Endothelial cell of umbilical vein (primary cell): ENCODE results near the gene MPPE1. TPM values are rescaled to one million over a fixed set of nuclear protein-coding genes. Genes with fewer than 3 reads are reported as not detected.

Experiments used
- BruUV-seq: library from RNA; stranded (reverse); fragments of 400-500 nt; replicated peaks from 2 replicates; lab custom pipeline; 2021; lab: Mats Ljungman, UMichigan
- CTCF ChIA-PET: fragments of 300-600, 350-600 bp; sonication (Branson Sonifier 250); formaldehyde crosslinking; loops from one replicate; lab custom pipeline; 2021; ENCODE audit warnings: antibody characterized with exemption, inconsistent platforms; lab: Charles Lee
- POLR2A ChIA-PET: fragments of 300-600, 350-600 bp; sonication (Branson Sonifier 250); formaldehyde crosslinking; loops from one replicate; lab custom pipeline; 2021; ENCODE audit warnings: antibody characterized with exemption, inconsistent platforms; lab: Charles Lee
- DNase-seq: peaks from one replicate; pipeline ENCODE4 v3.0.0-alpha.2; 2011; ENCODE audit warnings: low read depth, low spot score
- FAIRE-seq: peaks from 2 replicates; lab custom pipeline; 2011; peaks lifted over from hg19 to GRCh38; lab: Jason Lieb, UNC
- H2AFZ ChIP-seq: 2 replicates; pipeline ENCODE4 v1.6.0; 2012; ENCODE audit warnings: low read depth, low read length, control low read depth, inconsistent platforms
- H3K27ac ChIP-seq: 2 replicates; pipeline ENCODE4 v1.5.1; 2011; ENCODE audit warnings: low read depth, mild to moderate bottlenecking, control low read depth, low read length, moderate library complexity; ENCODE audit not compliant: insufficient read depth
- H3K27me3 ChIP-seq, 2 experiments: 2 replicates each; pipeline versions ENCODE4 v1.6.0 to v1.6.1; 2011; ENCODE audit warnings: low read length in 2 of 2, mixed read lengths in 1 of 2; ENCODE audit not compliant: control insufficient read depth in 2 of 2, insufficient read depth in 2 of 2
- H3K36me3 ChIP-seq, 2 experiments: 2 replicates in 1 of 2; 3 replicates in 1 of 2; pipeline ENCODE4 v1.5.1; 2011; ENCODE audit warnings: low read length in 2 of 2, mild to moderate bottlenecking in 1 of 2, moderate library complexity in 1 of 2; ENCODE audit not compliant: control insufficient read depth in 2 of 2, insufficient read depth in 2 of 2; ENCODE audit errors: extremely low read depth in 1 of 2
- H3K4me1 ChIP-seq: 3 replicates; pipeline ENCODE4 v1.5.1; 2011; ENCODE audit warnings: mild to moderate bottlenecking, low read length; ENCODE audit not compliant: control insufficient read depth, insufficient read depth; ENCODE audit errors: extremely low read depth
- H3K4me2 ChIP-seq: 2 replicates; pipeline ENCODE4 v1.6.1; 2011; ENCODE audit warnings: low read length, control low read depth, mixed read lengths; ENCODE audit not compliant: insufficient read depth
- H3K4me3 ChIP-seq, 3 experiments: fragments of 200-600 bp in 1 of 3; sonication (generic), shearing (Covaris generic) in 1 of 3; replicated peaks in 1 of 3; 2 replicates each; pipeline ENCODE4 v1.5.1; 2011 to 2016; ENCODE audit warnings: control low read depth in 3 of 3, low read length in 3 of 3, mild to moderate bottlenecking in 2 of 3, inconsistent platforms in 1 of 3, low read depth in 1 of 3, moderate library complexity in 1 of 3; ENCODE audit not compliant: insufficient read depth in 1 of 3
- H3K79me2 ChIP-seq: 2 replicates; pipeline ENCODE4 v1.6.0; 2012; ENCODE audit warnings: low read length, inconsistent platforms; ENCODE audit not compliant: control insufficient read depth, insufficient read depth
- H3K9ac ChIP-seq: replicated peaks from 2 replicates; pipeline ENCODE3; 2011; ENCODE audit warnings: low read length, control low read depth; ENCODE audit not compliant: insufficient read depth; ENCODE audit errors: extremely low read depth
- H3K9me1 ChIP-seq: replicated peaks from 3 replicates; pipeline ENCODE4 v1.6.0; 2011; ENCODE audit warnings: mild to moderate bottlenecking, low read length; ENCODE audit not compliant: control insufficient read depth, insufficient read depth; ENCODE audit errors: extremely low read depth
- H3K9me3 ChIP-seq: replicated peaks from 2 replicates; pipeline ENCODE4 v1.5.1; 2012; ENCODE audit warnings: low read length, inconsistent platforms; ENCODE audit not compliant: control insufficient read depth, insufficient read depth
- H4K20me1 ChIP-seq: replicated peaks from 2 replicates; pipeline ENCODE3; 2011; ENCODE audit warnings: mild to moderate bottlenecking, low read length; ENCODE audit not compliant: control insufficient read depth, insufficient read depth; ENCODE audit errors: extremely low read depth
- CTCF ChIP-seq, 2 donors: IDR thresholded peaks; 1 replicate in 1 of 2; 2 replicates in 1 of 2; pipeline ENCODE4 v1.5.1; 2011; ENCODE audit warnings: low read length in 2 of 2, mild to moderate bottlenecking in 2 of 2, moderate library complexity in 2 of 2, control low read depth in 1 of 2, inconsistent platforms in 1 of 2, low read depth in 1 of 2; ENCODE audit not compliant: insufficient read depth in 1 of 2; ENCODE audit errors: extremely low read depth in 1 of 2
- EZH2 ChIP-seq: IDR thresholded peaks from 2 replicates; pipeline ENCODE4 v1.6.1; 2012; ENCODE audit warnings: borderline replicate concordance, low read depth, mild to moderate bottlenecking, moderate library complexity, low read length, inconsistent platforms; ENCODE audit not compliant: severe bottlenecking
- FOS ChIP-seq: IDR thresholded peaks from 2 replicates; pipeline ENCODE4 v1.6.1; 2011; ENCODE audit warnings: mild to moderate bottlenecking, low read length, moderate library complexity, borderline replicate concordance; ENCODE audit not compliant: insufficient read depth
- GATA2 ChIP-seq: IDR thresholded peaks from 2 replicates; pipeline ENCODE4 v1.7.0; 2011; ENCODE audit warnings: low read depth, mild to moderate bottlenecking, moderate library complexity, mixed read lengths, low read length; ENCODE audit not compliant: insufficient read length, insufficient read depth
- JUN ChIP-seq: IDR thresholded peaks from 2 replicates; pipeline ENCODE4 v1.6.1; 2011; ENCODE audit warnings: borderline replicate concordance, low read depth; ENCODE audit not compliant: insufficient read length, insufficient read depth
- MYC ChIP-seq: IDR thresholded peaks from one replicate; pipeline ENCODE4 v1.6.1; 2011; ENCODE audit warnings: mild to moderate bottlenecking, low read depth, low read length
- POLR2A ChIP-seq: IDR thresholded peaks from 2 replicates; pipeline ENCODE4 v1.6.1; 2012; ENCODE audit warnings: low read depth, mild to moderate bottlenecking, control low read depth, low read length
- POLR2AphosphoS5 ChIP-seq: IDR thresholded peaks from 2 replicates; pipeline ENCODE4 v1.6.1; 2012; ENCODE audit warnings: low read depth, mild to moderate bottlenecking, control low read depth, low read length, moderate library complexity; ENCODE audit not compliant: insufficient read depth
- dilution Hi-C: fragments of 300-500 bp; cut with MboI; formaldehyde crosslinking; loops from one replicate; pipeline ENCODE4 v1.15.0; 2019; ENCODE audit warnings: low sequenced_read_pairs; ENCODE audit not compliant: extremely low pct_ligation_motif_present
- intact Hi-C: fragments of 100-400 bp; cut with micrococcal nuclease; formaldehyde crosslinking; loops from one replicate; pipeline ENCODE4 v1.10.0; 2022
- polyA plus RNA-seq, 4 experiments: library from polyadenylated mRNA; depleted of rRNA in 3 of 4; stranded (reverse) in 3 of 4; unstranded in 1 of 4; fragments of >200 nt; gene quantifications; 2 replicates each; pipeline versions ENCODE4 v1.2.1 to v1.2.3, GENCODE V29; 2011 to 2012; ENCODE audit warnings: missing spikeins in 1 of 4
- total RNA-seq: library from RNA; stranded (reverse); gene quantifications from 2 replicates; pipeline ENCODE4 v1.2.3, GENCODE V29; 2021
- TF ChIP-seq, protein P1 (sequence below): IDR thresholded peaks from 2 replicates; pipeline ENCODE4 v1.6.1; 2011; ENCODE audit not compliant: insufficient read depth, insufficient read length

Gene MPPE1
- total and polyA plus RNA-seq, 2 donors (not counting 3 experiments of a cell fraction or from before 2014, with no cell fraction given) = 13.4 to 30.6 TPM

DNA sequence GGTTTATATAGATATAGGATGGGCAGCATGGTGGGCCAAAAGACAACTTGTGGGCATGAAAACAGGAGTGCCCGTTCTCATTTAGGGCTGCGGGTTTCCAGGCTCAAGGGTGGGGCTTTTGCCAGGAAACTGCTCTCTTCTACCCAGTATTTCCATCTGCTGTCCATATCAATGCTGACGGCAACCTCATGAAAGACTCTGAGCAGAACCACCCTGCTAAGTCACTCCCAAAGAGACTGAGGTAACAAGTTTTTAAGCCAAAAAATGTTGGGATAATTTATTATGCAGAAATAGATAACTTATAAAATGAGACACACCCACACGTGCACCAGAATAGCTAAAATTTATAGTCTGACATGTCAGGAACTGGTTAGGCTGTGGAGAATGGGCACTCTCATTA, 36.1 kb upstream of the MPPE1 start:
- Histone ChIP-seq H3K36me3 (no peaks in the 10 kb centered on the region), H4K20me1 (no peaks in the 10 kb centered on the region), H3K9me1 (no peaks in the 10 kb centered on the region), H3K4me3 (no peak overlapping the region), H2AFZ (no peak overlapping the region), H3K9me3 (no peaks in the 10 kb centered on the region), H3K9ac (no peak overlapping the region), H3K27ac (no peak overlapping the region), H3K4me2 (no peak overlapping the region), H3K27me3 (no peaks in the 10 kb centered on the region), H3K4me1 (peaks cover 11% of the 10 kb centered on the region), H3K79me2 (no peaks in the 10 kb centered on the region)
- POLR2A ChIA-PET = no interaction called here
- TF ChIP-seq FOS = no peak
- TF ChIP-seq GATA2 = no peak
- TF ChIP-seq POLR2A = no peak
- TF ChIP-seq EZH2 = no peak
- TF ChIP-seq, protein P1, sequence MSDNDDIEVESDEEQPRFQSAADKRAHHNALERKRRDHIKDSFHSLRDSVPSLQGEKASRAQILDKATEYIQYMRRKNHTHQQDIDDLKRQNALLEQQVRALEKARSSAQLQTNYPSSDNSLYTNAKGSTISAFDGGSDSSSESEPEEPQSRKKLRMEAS = no peak
- TF ChIP-seq MYC = no peak
- TF ChIP-seq JUN = no peak
- TF ChIP-seq POLR2AphosphoS5 = no peak
- no peak for TF ChIP-seq CTCF (IDR thresholded peaks at IDR 0.05; ENCODE audit: extremely low read depth in 1 of 2, insufficient read depth in 1 of 2, low read depth in 1 of 2, low read length in 2 of 2)
- dilution Hi-C loops (no loop called here), intact Hi-C loops (no loop called here)
- DNase-seq = no peak
- CTCF ChIA-PET = interaction anchor here (6.6 to 15.3 kb wide), 2 partner anchors 7 to 49 kb away, joined by 55 to 717 read pairs; no protein-coding TSS in a partner anchor
- no peak for FAIRE-seq
- BruUV-seq = no TSS peak
